Spinal cord (tissue), 10 donors: ENCODE results near the gene KIF11. TPM values are rescaled to one million over a fixed set of nuclear protein-coding genes. Genes with fewer than 3 reads are reported as not detected.

ENCODE experiments used
- DNase-seq, 6 donors: peaks; one replicate each; pipeline versions ENCODE4 v3.0.0 to v3.0.0-alpha.2; 2013 to 2015; ENCODE audit warnings: low spot score in 6 of 6, low read depth in 4 of 6
- H3K27ac ChIP-seq: one replicate; pipeline ENCODE4 v1.5.1; 2013; ENCODE audit warnings: low read depth, low read length, control low read depth
- H3K27me3 ChIP-seq: one replicate; pipeline ENCODE4 v1.6.1; 2013; ENCODE audit warnings: low read length; ENCODE audit not compliant: control insufficient read depth, insufficient read depth
- H3K36me3 ChIP-seq: one replicate; pipeline ENCODE4 v1.6.1; 2013; ENCODE audit warnings: low read length; ENCODE audit not compliant: control insufficient read depth, insufficient read depth
- H3K4me1 ChIP-seq: one replicate; pipeline ENCODE4 v1.6.1; 2013; ENCODE audit warnings: low read length; ENCODE audit not compliant: control insufficient read depth, insufficient read depth
- H3K4me3 ChIP-seq: one replicate; pipeline ENCODE4 v1.5.1; 2013; ENCODE audit warnings: low read depth, low read length, control low read depth
- H3K9me3 ChIP-seq: one replicate; pipeline ENCODE4 v1.6.1; 2013; ENCODE audit warnings: low read length; ENCODE audit not compliant: control insufficient read depth, insufficient read depth
- WGBS: methylation state at CpG from one replicate; pipeline ENCODE4 v1.1.5; 2013; ENCODE audit warnings: missing lambda C conversion rate; ENCODE audit not compliant: insufficient coverage; 5-methylcytosine and 5-hydroxymethylcytosine counted together
- long read RNA-seq, 4 donors: transcript quantifications; one replicate each; lab custom pipeline, GENCODE V29; 2026
- polyA plus RNA-seq, 2 donors: library from polyadenylated mRNA; unstranded; fragments of 120-200 nt; gene quantifications; one replicate each; pipeline ENCODE4 v1.2.1, GENCODE V29; 2013; ENCODE audit not compliant: insufficient read length in 2 of 2
- total RNA-seq, 2 donors: library from RNA; depleted of rRNA in 1 of 2; stranded (reverse); fragments of 120-200 nt in 1 of 2; fragments of >200 nt in 1 of 2; gene quantifications; one replicate each; pipeline versions ENCODE4 v1.2.3 to v1.2.4, GENCODE V29; 2013 to 2014
- donor health status: healthy.

KIF11 gene
- total RNA-seq (10 to 100 TPM; 14.4 to 15.2 TPM), polyA plus RNA-seq (10 to 100 TPM; 13.6 to 18.7 TPM)
- long read RNA-seq, donor 1, full-length matches to known transcripts, result 1 of 1 reads
- long read RNA-seq, donor 1, partial matches to known transcripts, result 0 of 1 reads
- long read RNA-seq, donor 1, other reads (novel, unspliced or antisense), result 0 of 1 reads
- long read RNA-seq, donor 2, full-length matches to known transcripts, result 2 of 2 reads
- long read RNA-seq, donor 2, partial matches to known transcripts, result 0 of 2 reads
- long read RNA-seq, donor 2, other reads (novel, unspliced or antisense), result 0 of 2 reads
- long read RNA-seq, donor 3, full-length matches to known transcripts, result 1 of 1 reads
- long read RNA-seq, donor 3, partial matches to known transcripts, result 0 of 1 reads
- long read RNA-seq, donor 3, other reads (novel, unspliced or antisense), result 0 of 1 reads
- long read RNA-seq, donor 4, full-length matches to known transcripts, result 2 of 2 reads
- long read RNA-seq, donor 4, partial matches to known transcripts, result 0 of 2 reads
- long read RNA-seq, donor 4, other reads (novel, unspliced or antisense), result 0 of 2 reads

GRCh38 chr10:92592761-92593618, at the start of gene KIF11:
Gene KIF11 (plus strand): TSS chr10:92593130. CDS start chr10:92593376, 246 bp downstream.
- peak within 1 kb of the TSS; percentile 98 for H3K27ac ChIP-seq
- WGBS, result under 1% methylated on average over 56 of the region's 61 CpGs
- no peaks in the 10 kb centered on the region for H3K9me3 ChIP-seq
- DNase-seq, result peak; percentile 93 to 99 (median 97)
- peak within 1 kb of the TSS; percentile 80 for H3K4me3 ChIP-seq
- H3K4me1 ChIP-seq, result peaks cover 10% of the 10 kb centered on the region
- H3K36me3 ChIP-seq, result no peaks in the 10 kb centered on the region
- H3K27me3 ChIP-seq, result no peaks in the 10 kb centered on the region

- WGBS, result no CpG with 5 or more reads among the region's 3 CpGs
- Histone ChIP-seq H3K9me3 (no peaks in the 10 kb centered on the region), H3K27ac (no peak overlapping the region), H3K36me3 (no peaks in the 10 kb centered on the region), H3K4me1 (no peaks in the 10 kb centered on the region), H3K4me3 (no peak overlapping the region), H3K27me3 (no peaks in the 10 kb centered on the region)
- DNase-seq, result no peak
Measured at GRCh38 chr10:92544296-92544695, 48.6 kb upstream of the KIF11 start.

- Histone ChIP-seq H3K36me3 (no peaks in the 10 kb centered on the region), H3K27ac (no peak overlapping the region), H3K27me3 (no peaks in the 10 kb centered on the region), H3K4me1 (no peaks in the 10 kb centered on the region), H3K9me3 (no peaks in the 10 kb centered on the region), H3K4me3 (no peak overlapping the region)
- no peak for DNase-seq
- WGBS, result no CpG with 5 or more reads among the region's 1 CpG
Measured at GRCh38 chr10:92545556-92545955, 47.4 kb upstream of the KIF11 start.

- Histone ChIP-seq H3K9me3 (no peaks in the 10 kb centered on the region), H3K36me3 (no peaks in the 10 kb centered on the region), H3K27ac (no peak overlapping the region), H3K4me3 (no peak overlapping the region), H3K27me3 (no peaks in the 10 kb centered on the region), H3K4me1 (no peaks in the 10 kb centered on the region)
- WGBS, result 97% methylated on average over 4 of the region's 4 CpGs
- no peak for DNase-seq
Measured at GRCh38 chr10:92547676-92548075, 45.3 kb upstream of the KIF11 start.

GRCh38 chr10:92550924-92551323, 42.0 kb upstream of the KIF11 start:
- no peaks in the 10 kb centered on the region for H3K27me3 ChIP-seq
- H3K4me3 ChIP-seq, result no peak overlapping the region
- H3K9me3 ChIP-seq, result peaks cover 6% of the 10 kb centered on the region
- H3K4me1 ChIP-seq, result no peaks in the 10 kb centered on the region
- DNase-seq, result no peak
- no peak overlapping the region for H3K27ac ChIP-seq
- no CpG with 5 or more reads among the region's 2 CpGs for WGBS
- H3K36me3 ChIP-seq, result peaks cover 11% of the 10 kb centered on the region

- Histone ChIP-seq H3K27me3 (no peaks in the 10 kb centered on the region), H3K4me1 (no peaks in the 10 kb centered on the region), H3K27ac (no peak overlapping the region), H3K4me3 (no peak overlapping the region), H3K9me3 (peaks cover 6% of the 10 kb centered on the region), H3K36me3 (peaks cover 15% of the 10 kb centered on the region)
- WGBS, result 100% methylated on average over 4 of the region's 5 CpGs
- no peak for DNase-seq
Measured at GRCh38 chr10:92552310-92552709, 40.6 kb upstream of the KIF11 start.

- H3K27ac ChIP-seq, result no peak overlapping the region
- H3K4me1 ChIP-seq, result no peaks in the 10 kb centered on the region
- DNase-seq, result no peak
- peaks cover 19% of the 10 kb centered on the region for H3K36me3 ChIP-seq
- H3K4me3 ChIP-seq, result no peak overlapping the region
- H3K27me3 ChIP-seq, result no peaks in the 10 kb centered on the region
- WGBS, result 100% methylated on average over 1 of the region's 2 CpGs
- H3K9me3 ChIP-seq, result peaks cover 6% of the 10 kb centered on the region
Measured at GRCh38 chr10:92553959-92554358, 39.0 kb upstream of the KIF11 start.

GRCh38 chr10:92559046-92559445, 33.9 kb upstream of the KIF11 start:
- H3K4me3 ChIP-seq, result no peak overlapping the region
- DNase-seq, result no peak
- H3K4me1 ChIP-seq, result no peaks in the 10 kb centered on the region
- H3K27ac ChIP-seq, result no peak overlapping the region
- WGBS, result 100% methylated on average over 3 of the region's 4 CpGs
- no peaks in the 10 kb centered on the region for H3K27me3 ChIP-seq
- peaks cover 26% of the 10 kb centered on the region for H3K36me3 ChIP-seq
- peaks cover 5% of the 10 kb centered on the region for H3K9me3 ChIP-seq

GRCh38 chr10:92562424-92562823, 30.5 kb upstream of the KIF11 start:
- Histone ChIP-seq H3K9me3 (peaks cover 2% of the 10 kb centered on the region), H3K36me3 (peaks cover 15% of the 10 kb centered on the region), H3K27me3 (no peaks in the 10 kb centered on the region), H3K27ac (no peak overlapping the region), H3K4me1 (no peaks in the 10 kb centered on the region), H3K4me3 (no peak overlapping the region)
- DNase-seq, result no peak
